ENCODE results near the gene CILP2.

Gene CILP2

GRCh38 chr19:19530423-19530804 lies 7.7 kb upstream of the CILP2 start:
- DNase-seq, result no peak

GRCh38 chr19:19530889-19531288 lies 7.2 kb upstream of the CILP2 start:
- peaks cover 18% of the 10 kb centered on the region for H3K36me3 ChIP-seq
- TF ChIP-seq CTCF (IDR thresholded peaks at IDR 0.05; ENCODE audit: low read depth, low read length), result no peak

More at GRCh38 chr19:19530423-19530804, 7.7 kb upstream of the CILP2 start:
- Histone ChIP-seq H3K9me3 (ENCODE audit: severe bottlenecking) (no peaks in the 10 kb centered on the region), H3K27me3 (ENCODE audit: insufficient read depth, low read depth, severe bottlenecking) (no peaks in the 10 kb centered on the region), H3K4me3 (ENCODE audit: low read depth, low read length) (no peak overlapping the region), H3K36me3 (peaks cover 18% of the 10 kb centered on the region), H3K27ac (no peak overlapping the region)
- peak; percentile 28; the same call in 1 of the 2 replicates for TF ChIP-seq CTCF (IDR thresholded peaks at IDR 0.05; ENCODE audit: low read depth, low read length)

GRCh38 chr19:19531951-19532805 lies 5.9 kb upstream of the CILP2 start:
- peaks cover 11% of the 10 kb centered on the region for H3K36me3 ChIP-seq
- DNase-seq, result peak; percentile 80
- H3K9me3 ChIP-seq (ENCODE audit: severe bottlenecking), result no peaks in the 10 kb centered on the region
- H3K27ac ChIP-seq, result peak overlapping the region; percentile 19; the same call in 1 of the 2 replicates
- TF ChIP-seq CTCF (IDR thresholded peaks at IDR 0.05; ENCODE audit: low read depth, low read length), result peak; percentile 96
- no peaks in the 10 kb centered on the region for H3K27me3 ChIP-seq (ENCODE audit: insufficient read depth, low read depth, severe bottlenecking)
- H3K4me3 ChIP-seq (ENCODE audit: low read depth, low read length), result peak overlapping the region; percentile 22

More at GRCh38 chr19:19530889-19531288, 7.2 kb upstream of the CILP2 start:
- H3K27me3 ChIP-seq (ENCODE audit: insufficient read depth, low read depth, severe bottlenecking), result no peaks in the 10 kb centered on the region
- no peak overlapping the region for H3K4me3 ChIP-seq (ENCODE audit: low read depth, low read length)
- H3K9me3 ChIP-seq (ENCODE audit: severe bottlenecking), result no peaks in the 10 kb centered on the region
- no peak overlapping the region for H3K27ac ChIP-seq
- DNase-seq, result no peak

- H3K9me3 ChIP-seq (ENCODE audit: severe bottlenecking), result no peaks in the 10 kb centered on the region
- H3K4me3 ChIP-seq (ENCODE audit: low read depth, low read length), result no peak overlapping the region
- no peak for DNase-seq
- H3K36me3 ChIP-seq, result peaks cover 3% of the 10 kb centered on the region; the same call in 1 of the 2 replicates
- H3K27me3 ChIP-seq (ENCODE audit: insufficient read depth, low read depth, severe bottlenecking), result no peaks in the 10 kb centered on the region
- no peak overlapping the region for H3K27ac ChIP-seq
- TF ChIP-seq CTCF (IDR thresholded peaks at IDR 0.05; ENCODE audit: low read depth, low read length), result no peak
Observed at GRCh38 chr19:19532806-19533701, 5.0 kb upstream of the CILP2 start.

- peak; percentile 79 for DNase-seq
- H3K27me3 ChIP-seq (ENCODE audit: insufficient read depth, low read depth, severe bottlenecking), result no peaks in the 10 kb centered on the region
- TF ChIP-seq CTCF (IDR thresholded peaks at IDR 0.05; ENCODE audit: low read depth, low read length), result peak; percentile 38; the same call in 1 of the 2 replicates
- H3K9me3 ChIP-seq (ENCODE audit: severe bottlenecking), result no peaks in the 10 kb centered on the region
- no peak overlapping the region for H3K4me3 ChIP-seq (ENCODE audit: low read depth, low read length)
- H3K36me3 ChIP-seq, result no peaks in the 10 kb centered on the region
- H3K27ac ChIP-seq, result no peak overlapping the region
Observed at GRCh38 chr19:19533841-19534240, 4.2 kb upstream of the CILP2 start.

Data from WERI-Rb-1 (cell line).